Measurements from ENCODE around the gene TBKBP1.

DNA sequence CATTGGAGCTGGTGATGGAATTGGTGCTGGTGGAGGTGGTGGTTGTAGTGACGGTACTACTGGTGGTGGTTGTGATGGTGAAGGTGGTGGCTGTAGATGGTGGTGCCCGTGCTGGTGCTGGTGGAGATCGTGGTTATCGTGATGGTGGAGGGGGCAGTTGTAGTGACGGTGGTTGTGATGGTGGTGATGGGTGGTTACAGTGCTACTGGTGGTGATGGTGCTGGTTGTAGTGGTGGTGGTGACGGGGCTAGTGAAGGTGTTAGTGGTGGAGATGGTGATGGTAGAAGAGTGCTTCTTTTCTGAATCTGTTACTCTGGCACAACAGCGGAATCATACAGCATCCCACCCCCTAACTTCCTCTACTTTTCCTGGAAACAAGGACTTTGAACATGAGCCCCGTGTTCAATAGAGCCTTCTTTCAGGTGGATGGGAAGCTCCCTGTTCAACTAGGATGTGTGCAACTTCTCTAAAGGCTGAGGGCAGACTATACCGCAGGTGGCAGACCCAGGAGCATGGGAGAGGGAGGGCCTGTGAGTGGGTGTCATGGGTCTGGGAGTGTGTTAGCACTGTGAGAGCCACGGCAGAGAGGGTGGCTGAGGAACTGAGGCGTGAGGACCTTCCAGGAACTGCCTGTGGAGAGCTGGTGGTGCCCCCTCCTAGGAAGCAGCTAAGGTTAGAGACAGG is 47.3 kb downstream of the TBKBP1 start:
- TF ChIP-seq CTCF (IDR thresholded peaks at IDR 0.05) (no peak), POLR2A (IDR thresholded peaks at IDR 0.05) (no peak)

Measured in esophagus squamous epithelium (tissue), 4 donors.